Adrenal gland (tissue), 12 donors: ENCODE results near the gene CPPED1. TPM values are rescaled to one million over a fixed set of nuclear protein-coding genes. Genes with fewer than 3 reads are reported as not detected.

Experiments
- DNase-seq, 7 donors: peaks; one replicate each; pipeline ENCODE4 v3.0.0-alpha.2; 2019 to 2020
- H3K27ac ChIP-seq, 5 donors: fragments of 200-600 bp; sonication (generic) in 4 of 5; 1 replicate in 3 of 5; 2 replicates in 2 of 5; pipeline versions ENCODE4 v1.5.1 to v1.8.0; 2016 to 2020; ENCODE audit warnings: mild to moderate bottlenecking in 1 of 5
- H3K27me3 ChIP-seq: fragments of 200-600 bp; 2 replicates; pipeline ENCODE4 v1.8.0; 2021
- H3K36me3 ChIP-seq, 2 donors: fragments of 200-600 bp; replicated peaks in 1 of 2; 1 replicate in 1 of 2; 2 replicates in 1 of 2; pipeline versions ENCODE4 v1.5.1 to v1.8.0; 2018 to 2022
- H3K4me1 ChIP-seq, 2 donors: fragments of 200-600 bp; replicated peaks in 1 of 2; 1 replicate in 1 of 2; 2 replicates in 1 of 2; pipeline versions ENCODE4 v1.5.1 to v1.8.0; 2018 to 2021
- H3K4me3 ChIP-seq, 4 donors: fragments of 200-600 bp; sonication (generic) in 3 of 4; one replicate each; pipeline ENCODE4 v1.5.1; 2016 to 2018
- H3K9me3 ChIP-seq, 3 donors: fragments of 200-600 bp; sonication (generic) in 1 of 3; replicated peaks in 1 of 3; 1 replicate in 2 of 3; 2 replicates in 1 of 3; pipeline versions ENCODE4 v1.5.1 to v1.8.0; 2016 to 2021
- CTCF ChIP-seq, 6 experiments: fragments of 450-650 bp in 4 of 6; fragments of 200-600 bp in 2 of 6; sonication (generic) in 1 of 6; IDR thresholded peaks; 1 replicate in 5 of 6; 2 replicates in 1 of 6; pipeline versions ENCODE4 v1.5.1 to v1.8.0; 2016 to 2021; ENCODE audit warnings: antibody characterized with exemption in 6 of 6, mild to moderate bottlenecking in 2 of 6, moderate library complexity in 1 of 6
- POLR2A ChIP-seq, 2 donors: fragments of 450-650 bp; IDR thresholded peaks; one replicate each; pipeline ENCODE4 v1.6.1; 2017; ENCODE audit warnings: antibody characterized with exemption in 2 of 2, mild to moderate bottlenecking in 2 of 2, moderate library complexity in 1 of 2
- WGBS, 4 donors: extraction: QIAGEN DNeasy Blood & Tissue Kit in 2 of 4; methylation state at CpG; one replicate each; pipeline versions ENCODE4 v1.1.5 to v1.1.7; 2013 to 2017; 5-methylcytosine and 5-hydroxymethylcytosine counted together
- intact Hi-C, 2 donors: fragments of 100-400 bp; cut with DNase I; formaldehyde crosslinking; loops; one replicate each; pipeline versions ENCODE4 v1.14.1 to v1.15.0; 2022 to 2023
- polyA plus RNA-seq, 3 donors: library from polyadenylated mRNA; stranded (reverse); fragments of 200-250 nt in 2 of 3; fragments of 350-450 nt in 1 of 3; fragmentation: Illumina TruSeq in 1 of 3; extraction: RNeasy Lipid Tissue Mini Kit (QIAGEN cat#74804) in 1 of 3; gene quantifications; one replicate each; pipeline ENCODE4 v1.2.3, GENCODE V29; 2013 to 2014
- total RNA-seq, 9 donors: library from RNA; depleted of rRNA in 4 of 9; stranded (reverse); fragments of >200 nt in 4 of 9; fragments of 120-200 nt in 1 of 9; fragmentation: NEBNext Ultra II Directional in 1 of 9; extraction: Animal tissue kit (Norgen Biotek cat#: 25700) in 1 of 9; gene quantifications; one replicate each; pipeline versions ENCODE4 v1.1.0 to v1.2.4, GENCODE V29; 2013 to 2023
- donor health status: healthy with polysubstance abuse.
- donor health status: Bipolar disorder and iron deficiency.
- donor health status: DM: yes; HTN: yes; CAD: no.
- donor health status: DM: no; HTN: no; CAD: no.
- donor health status: DM: no; HTN: no; CAD: no.
- donor health status: DM: yes; HTN: yes; CAD: no.

Gene CPPED1
- total and polyA plus RNA-seq, 12 donors, result 8.1 to 38.1 (median 14.2) TPM

- Histone ChIP-seq H3K27me3 (no peaks in the 10 kb centered on the region), H3K4me1 (no peaks in the 10 kb centered on the region), H3K4me3 (no peak overlapping the region), H3K36me3 (no peaks in the 10 kb centered on the region), H3K27ac (no peak overlapping the region), H3K9me3 (no peaks in the 10 kb centered on the region)
- no peak for TF ChIP-seq POLR2A (IDR thresholded peaks at IDR 0.05)
- no peak for TF ChIP-seq CTCF (IDR thresholded peaks at IDR 0.05)
- intact Hi-C loops, result no loop called here
- DNase-seq, result no peak
- 77 to 94% (median 83%) methylated on average over 3 of the region's 3 CpGs for WGBS, 4 donors
These were observed 41.6 kb upstream of the CPPED1 start for GRCh38 chr16:12845282-12845681.

- no peaks in the 10 kb centered on the region for H3K27me3 ChIP-seq
- H3K27ac ChIP-seq, result no peak overlapping the region
- no peaks in the 10 kb centered on the region for H3K4me1 ChIP-seq
- DNase-seq, result no peak
- TF ChIP-seq POLR2A (IDR thresholded peaks at IDR 0.05) (no peak), CTCF (IDR thresholded peaks at IDR 0.05) (no peak)
- H3K9me3 ChIP-seq, result no peaks in the 10 kb centered on the region
- no peak overlapping the region for H3K4me3 ChIP-seq
- intact Hi-C loops, result no loop called here
- H3K36me3 ChIP-seq, result no peaks in the 10 kb centered on the region
These were observed 34.1 kb upstream of the CPPED1 start for GRCh38 chr16:12837756-12838155.

- Histone ChIP-seq H3K36me3 (no peaks in the 10 kb centered on the region), H3K27me3 (no peaks in the 10 kb centered on the region), H3K4me1 (no peaks in the 10 kb centered on the region), H3K4me3 (no peak overlapping the region), H3K9me3 (no peaks in the 10 kb centered on the region), H3K27ac (no peak overlapping the region)
- WGBS, 4 donors, result 73 to 92% (median 78%) methylated on average over 1 of the region's 1 CpG
- TF ChIP-seq POLR2A (IDR thresholded peaks at IDR 0.05) (no peak), CTCF (IDR thresholded peaks at IDR 0.05) (no peak)
- intact Hi-C loops, result no loop called here
- DNase-seq, result no peak
These were observed 33.6 kb upstream of the CPPED1 start for GRCh38 chr16:12837291-12837690.

GRCh38 chr16:12833926-12834325 is 30.2 kb upstream of the CPPED1 start:
- Histone ChIP-seq H3K27me3 (peaks cover 3% of the 10 kb centered on the region), H3K9me3 (no peaks in the 10 kb centered on the region), H3K4me3 (no peak overlapping the region), H3K4me1 (no peaks in the 10 kb centered on the region), H3K36me3 (no peaks in the 10 kb centered on the region), H3K27ac (no peak overlapping the region)
- DNase-seq, result peak; percentile 16 to 85 (median 39)
- intact Hi-C loops, result no loop called here
- no peak for TF ChIP-seq CTCF (IDR thresholded peaks at IDR 0.05)
- TF ChIP-seq POLR2A (IDR thresholded peaks at IDR 0.05), result no peak
- WGBS, 4 donors, result 36 to 61% (median 49%) methylated on average over 10 of the region's 10 CpGs
